DND-41 (cell line): ENCODE results near the gene ABCB11.

Source experiments
- ATAC-seq: fragments of 200-7000 bp; cut with Tn5 transposase; 3 replicates; pipeline ENCODE4 v1.9.1; 2021; ENCODE audit warnings: low read depth; ENCODE audit not compliant: insufficient read depth
- DNase-seq: peaks from one replicate; pipeline ENCODE4 v3.0.0-alpha.2; 2020
- H2AFZ ChIP-seq: 2 replicates; pipeline ENCODE4 v1.6.0; 2012; ENCODE audit warnings: low read depth, low read length
- H3K27ac ChIP-seq: 2 replicates; pipeline ENCODE4 v1.5.1; 2012; ENCODE audit warnings: low read length, inconsistent platforms
- H3K27me3 ChIP-seq: fragments of 200-600 bp; sonication (generic); 2 replicates; pipeline ENCODE4 v1.6.0; 2012; ENCODE audit warnings: low read length, mild to moderate bottlenecking, inconsistent platforms; ENCODE audit not compliant: insufficient read depth, poor library complexity
- H3K36me3 ChIP-seq: 2 replicates; pipeline ENCODE4 v1.5.1; 2012; ENCODE audit warnings: low read length, inconsistent platforms; ENCODE audit not compliant: insufficient read depth
- H3K4me1 ChIP-seq: 2 replicates; pipeline ENCODE4 v1.5.1; 2012; ENCODE audit warnings: mild to moderate bottlenecking, low read length; ENCODE audit not compliant: insufficient read depth
- H3K4me2 ChIP-seq: 2 replicates; pipeline ENCODE4 v1.6.0; 2012; ENCODE audit warnings: mild to moderate bottlenecking, moderate library complexity, low read length, inconsistent platforms; ENCODE audit not compliant: insufficient read depth
- H3K4me3 ChIP-seq, 2 experiments: fragments of 200-600 bp in 1 of 2; shearing (Covaris generic) in 1 of 2; 2 replicates each; pipeline ENCODE4 v1.5.1; 2012 to 2016; ENCODE audit warnings: inconsistent platforms in 2 of 2, low read length in 2 of 2, mild to moderate bottlenecking in 2 of 2, low read depth in 1 of 2, moderate library complexity in 1 of 2
- H3K79me2 ChIP-seq: 2 replicates; pipeline ENCODE4 v1.6.0; 2012; ENCODE audit warnings: low read length, inconsistent platforms; ENCODE audit not compliant: insufficient read depth
- H3K9ac ChIP-seq: 2 replicates; pipeline ENCODE4 v1.6.0; 2012; ENCODE audit warnings: low read depth, mild to moderate bottlenecking, inconsistent platforms, low read length, moderate library complexity
- H3K9me3 ChIP-seq: 2 replicates; pipeline ENCODE4 v1.5.1; 2012; ENCODE audit warnings: low read length, moderate library complexity, mild to moderate bottlenecking, inconsistent platforms; ENCODE audit not compliant: insufficient read depth, severe bottlenecking
- H4K20me1 ChIP-seq: 2 replicates; pipeline ENCODE4 v1.6.0; 2012; ENCODE audit warnings: low read length; ENCODE audit not compliant: insufficient read depth
- CTCF ChIP-seq: IDR thresholded peaks from 2 replicates; pipeline ENCODE4 v1.5.1; 2012; ENCODE audit warnings: borderline replicate concordance, low read length, moderate library complexity, mild to moderate bottlenecking; ENCODE audit not compliant: poor library complexity, severe bottlenecking; ENCODE audit errors: extremely low read depth
- EZH2 ChIP-seq: IDR thresholded peaks from 3 replicates; pipeline ENCODE4 v1.6.1; 2012; ENCODE audit warnings: borderline replicate concordance, low read depth, mild to moderate bottlenecking, moderate library complexity, low read length, inconsistent platforms; ENCODE audit not compliant: severe bottlenecking

The ABCB11 gene

GRCh38 chr2:169027234-169027633 lies 3.9 kb downstream of the ABCB11 start:
- Histone ChIP-seq H4K20me1 (no peaks in the 10 kb centered on the region), H3K27ac (no peak overlapping the region), H2AFZ (no peak overlapping the region), H3K4me2 (no peak overlapping the region), H3K9ac (no peak overlapping the region), H3K9me3 (no peaks in the 10 kb centered on the region), H3K79me2 (no peaks in the 10 kb centered on the region), H3K27me3 (peaks cover 6% of the 10 kb centered on the region), H3K36me3 (no peaks in the 10 kb centered on the region), H3K4me3 (no peak overlapping the region), H3K4me1 (no peaks in the 10 kb centered on the region)
- no peak for DNase-seq
- TF ChIP-seq EZH2 (no peak), CTCF (no peak)
- ATAC-seq: no peak

DNA sequence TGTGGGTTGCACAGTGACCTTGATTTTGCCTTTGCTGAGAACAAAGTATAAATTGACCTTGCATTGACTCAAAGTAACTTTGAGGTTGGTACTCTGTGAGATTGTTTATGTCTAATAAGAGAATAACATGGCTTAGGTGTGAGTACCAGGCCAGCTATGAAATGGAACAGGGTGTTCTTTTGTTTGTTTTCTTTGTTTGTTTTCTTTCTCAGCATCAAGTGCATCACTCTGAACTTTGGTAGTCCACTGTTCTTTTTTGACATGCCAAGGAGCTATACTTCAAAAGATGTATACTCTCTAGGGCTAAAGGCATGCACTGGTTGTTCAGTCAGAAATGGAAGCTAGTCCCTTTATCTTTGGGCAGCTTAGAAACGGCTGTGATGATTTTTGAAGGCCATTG lies 5.1 kb downstream of the ABCB11 start:
- ATAC-seq (no peak), DNase-seq (no peak)
- peaks cover 6% of the 10 kb centered on the region for H3K27me3 ChIP-seq
- H3K4me3 ChIP-seq: no peak overlapping the region
- no peak overlapping the region for H3K9ac ChIP-seq
- TF ChIP-seq EZH2: no peak
- no peak for TF ChIP-seq CTCF
- no peak overlapping the region for H2AFZ ChIP-seq
- H3K79me2 ChIP-seq: no peaks in the 10 kb centered on the region
- H3K36me3 ChIP-seq: no peaks in the 10 kb centered on the region
- H3K27ac ChIP-seq: no peak overlapping the region
- H3K4me1 ChIP-seq: no peaks in the 10 kb centered on the region
- no peak overlapping the region for H3K4me2 ChIP-seq
- H3K9me3 ChIP-seq: no peaks in the 10 kb centered on the region
- no peaks in the 10 kb centered on the region for H4K20me1 ChIP-seq

DNA sequence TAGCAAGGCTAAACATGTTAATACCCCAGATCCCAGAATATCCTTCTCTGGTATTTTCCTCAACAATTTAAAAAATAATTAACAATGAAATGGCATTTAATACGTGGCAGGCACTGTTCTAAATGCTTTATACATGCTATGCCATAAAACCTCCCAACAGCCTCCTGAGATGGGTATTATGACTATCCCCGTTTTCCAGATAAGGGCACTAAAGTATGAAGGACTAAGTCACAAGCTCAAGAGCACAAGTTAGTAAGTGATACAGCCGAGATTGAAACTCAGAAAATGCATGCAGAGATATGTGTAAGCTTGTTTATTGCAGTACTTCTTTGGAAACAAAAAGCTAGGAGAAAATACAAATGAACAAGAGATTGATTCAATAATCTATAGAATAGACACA lies 8.0 kb downstream of the ABCB11 start:
- no peaks in the 10 kb centered on the region for H4K20me1 ChIP-seq
- H3K4me1 ChIP-seq: no peaks in the 10 kb centered on the region
- no peaks in the 10 kb centered on the region for H3K79me2 ChIP-seq
- peaks cover 6% of the 10 kb centered on the region for H3K27me3 ChIP-seq
- no peaks in the 10 kb centered on the region for H3K36me3 ChIP-seq
- H3K27ac ChIP-seq: no peak overlapping the region
- no peak for ATAC-seq
- no peak overlapping the region for H3K4me3 ChIP-seq
- no peak for DNase-seq
- H3K4me2 ChIP-seq: no peak overlapping the region
- no peak overlapping the region for H2AFZ ChIP-seq
- H3K9ac ChIP-seq: no peak overlapping the region
- no peaks in the 10 kb centered on the region for H3K9me3 ChIP-seq
- TF ChIP-seq EZH2: no peak
- TF ChIP-seq CTCF: no peak

- Histone ChIP-seq H2AFZ (no peak overlapping the region), H3K79me2 (no peaks in the 10 kb centered on the region), H3K4me3 (no peak overlapping the region), H3K27me3 (peaks cover 3% of the 10 kb centered on the region), H3K4me2 (no peak overlapping the region), H3K4me1 (no peaks in the 10 kb centered on the region), H3K9me3 (no peaks in the 10 kb centered on the region), H4K20me1 (no peaks in the 10 kb centered on the region), H3K36me3 (no peaks in the 10 kb centered on the region), H3K27ac (no peak overlapping the region), H3K9ac (no peak overlapping the region)
- TF ChIP-seq EZH2 (no peak), CTCF (no peak)
- ATAC-seq (no peak), DNase-seq (no peak)
Measured at GRCh38 chr2:169018390-169018789, 12.7 kb downstream of the ABCB11 start.
